NCI-H774 (cell line): ENCODE data around the gene MNAT1.
"Not testable (repeated sequence)": the region's sequence is repeated elsewhere in the genome, so short reads cannot be mapped to it uniquely, and the experiment has no call there.

Source experiments
- DNase-seq: peaks from one replicate; lab custom pipeline; 2025; lab: John Stamatoyannopoulos, UW

MNAT1 gene

DNA sequence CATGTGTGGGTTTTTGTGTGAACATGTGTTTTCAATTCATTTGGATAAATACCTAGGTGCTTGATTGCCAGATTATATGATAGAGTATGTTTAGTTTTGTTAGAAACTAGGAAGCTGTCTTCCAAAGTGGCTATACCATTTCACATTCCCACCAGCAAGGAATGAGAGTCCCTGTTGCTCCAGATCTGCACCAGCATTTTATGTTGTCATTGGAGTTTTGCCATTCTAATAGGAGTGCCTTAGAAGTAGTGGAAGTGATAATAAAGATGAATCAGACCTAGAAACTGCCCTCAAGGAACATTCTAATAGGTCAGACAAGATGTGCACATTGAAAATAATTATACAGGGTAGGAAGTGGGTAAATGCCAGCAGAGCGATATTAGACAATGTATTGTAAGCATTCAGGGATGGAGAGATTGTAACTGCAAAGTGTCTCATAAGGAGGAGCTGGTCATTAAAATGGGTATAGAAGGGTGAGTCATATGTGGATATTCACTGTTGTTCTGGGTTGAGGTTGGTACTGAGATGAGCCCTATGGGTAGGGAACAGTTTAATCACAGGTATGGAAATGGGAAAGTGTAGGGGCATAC lies 71.4 kb downstream of the MNAT1 start:
- DNase-seq = no peak

DNA sequence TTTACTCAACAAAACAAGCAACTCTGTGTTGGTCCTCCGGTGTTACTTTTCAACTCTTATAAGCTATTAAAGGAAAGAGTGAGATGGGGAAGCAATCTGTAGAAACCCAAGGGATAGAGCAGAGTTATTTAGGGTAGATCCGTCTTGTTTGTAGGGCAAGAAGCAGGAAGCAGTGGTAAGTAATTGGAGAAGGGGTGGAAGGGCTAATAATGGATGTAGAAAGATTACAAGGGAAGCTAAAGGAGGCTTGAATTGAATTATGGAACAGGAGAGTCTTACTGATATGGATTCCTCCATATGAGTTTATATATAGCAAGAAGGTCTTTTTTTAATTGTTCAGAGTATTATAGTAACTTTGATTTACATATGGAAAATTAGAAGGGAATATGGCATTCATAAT lies 72.7 kb downstream of the MNAT1 start:
- DNase-seq = no peak

DNA sequence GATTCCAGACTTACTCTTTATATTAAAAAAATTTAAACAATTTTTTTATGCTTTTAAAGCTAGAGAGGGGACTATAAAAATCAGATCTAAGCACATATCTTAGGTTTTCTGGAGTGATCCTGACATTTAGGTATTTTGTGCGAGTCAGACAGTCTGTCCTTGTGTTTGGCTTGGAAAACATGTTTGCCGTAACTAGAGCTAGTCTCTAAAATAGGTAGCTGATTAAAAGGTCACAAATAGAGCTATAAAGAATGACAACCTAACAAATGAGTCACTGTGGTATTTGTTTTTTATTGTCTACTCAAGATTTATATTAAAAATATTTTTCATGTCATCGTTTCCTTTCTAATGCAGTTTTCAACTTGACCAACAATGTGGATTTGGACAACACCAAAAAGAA lies 73.4 kb downstream of the MNAT1 start:
- DNase-seq = no peak

DNA sequence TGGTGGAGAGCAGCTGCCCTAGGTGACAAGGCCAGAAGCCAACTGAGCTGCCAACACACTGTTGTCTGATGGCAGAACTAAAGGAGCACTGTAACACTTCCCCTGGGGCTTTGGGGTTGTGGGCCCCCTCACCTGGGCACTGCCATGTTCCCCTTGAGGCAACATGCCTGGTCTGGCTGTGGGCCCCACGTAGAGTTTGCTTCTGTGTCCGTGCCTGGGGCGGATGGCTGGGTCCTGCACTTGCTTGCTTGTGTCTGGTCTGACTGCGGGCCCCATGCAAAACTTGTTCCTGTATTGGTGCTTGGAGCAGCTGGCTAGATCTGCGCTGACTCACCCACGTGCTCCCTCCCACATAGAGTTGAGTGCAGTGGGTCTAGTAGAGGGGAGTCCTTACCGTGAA lies 78.4 kb downstream of the MNAT1 start:
- no peak for DNase-seq

DNA sequence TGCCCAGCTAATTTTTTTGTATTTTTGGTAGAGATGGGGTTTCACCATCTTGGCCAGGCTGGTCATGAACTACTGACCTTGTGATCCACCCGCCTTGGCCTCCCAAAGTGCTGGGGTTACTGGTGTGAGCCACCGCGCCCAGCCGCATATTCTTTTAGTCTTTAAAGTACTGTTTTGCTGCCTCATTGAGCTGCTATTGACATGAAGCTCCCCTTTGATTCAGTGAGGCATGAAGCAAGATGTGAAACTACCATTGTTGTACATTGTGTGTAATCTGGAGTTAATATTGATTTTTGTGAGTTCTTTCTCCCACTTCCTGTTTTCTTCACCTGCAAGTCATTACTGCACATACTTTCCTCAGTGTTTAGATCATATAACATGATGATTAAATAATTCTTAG lies 80.8 kb downstream of the MNAT1 start:
- DNase-seq = no peak

DNA sequence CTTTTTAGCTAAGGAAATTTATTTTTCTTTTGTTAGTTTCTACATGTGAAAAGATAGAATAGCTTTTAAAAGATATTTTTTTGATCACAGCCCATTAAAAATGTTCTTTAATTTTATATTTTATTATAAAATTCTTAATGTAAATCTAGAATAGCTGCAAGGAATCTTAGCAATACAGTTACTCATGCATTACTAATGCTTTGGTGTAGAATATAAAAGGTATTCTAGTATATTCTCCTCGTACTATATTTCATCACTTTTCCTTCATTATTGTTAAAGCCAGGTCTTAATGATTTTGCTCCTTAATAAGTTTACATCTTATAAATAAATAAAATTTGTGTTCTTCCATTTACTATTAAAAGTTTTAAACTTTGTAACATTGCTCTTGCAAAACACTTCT lies 82.6 kb downstream of the MNAT1 start:
- DNase-seq = no peak

DNA sequence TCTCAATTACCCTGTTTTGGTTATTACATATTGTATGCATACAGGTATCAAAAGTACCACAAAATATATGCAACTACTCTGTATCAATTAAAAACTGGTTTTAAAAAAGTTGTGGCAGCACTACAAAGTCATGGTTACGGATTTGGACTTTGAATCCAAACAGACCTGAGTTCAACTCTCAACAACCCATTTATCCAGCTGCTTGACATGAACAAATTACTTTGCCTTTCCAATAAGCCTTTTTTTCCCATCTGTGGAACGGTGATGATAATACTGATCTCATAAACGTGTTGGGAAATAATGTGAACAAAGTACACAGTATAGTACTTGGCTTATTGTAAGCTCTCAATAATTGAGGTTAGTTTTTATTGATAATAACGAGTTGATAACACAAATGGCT lies 85.0 kb downstream of the MNAT1 start:
- DNase-seq = no peak

DNA sequence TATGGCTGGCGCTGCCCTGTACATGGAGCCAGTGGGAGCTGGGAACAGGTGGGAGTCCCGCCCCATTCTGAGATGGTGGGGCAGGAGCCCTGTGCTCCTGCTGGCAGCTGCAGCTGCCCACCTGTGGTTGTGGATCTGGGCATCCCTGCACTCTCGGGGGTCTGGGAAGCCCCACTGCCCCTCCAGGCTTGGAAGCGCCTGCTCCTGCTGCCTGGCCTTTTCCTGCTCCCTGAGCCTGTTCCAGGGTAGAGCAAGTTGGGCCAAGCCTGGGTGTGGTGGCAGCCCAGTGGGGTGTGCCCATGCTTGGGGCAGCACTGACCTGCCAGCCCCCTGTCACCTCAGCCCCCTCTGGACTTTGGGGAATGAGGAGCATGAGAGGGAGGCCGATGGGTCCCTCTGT lies 104.0 kb downstream of the MNAT1 start:
- no peak for DNase-seq

DNA sequence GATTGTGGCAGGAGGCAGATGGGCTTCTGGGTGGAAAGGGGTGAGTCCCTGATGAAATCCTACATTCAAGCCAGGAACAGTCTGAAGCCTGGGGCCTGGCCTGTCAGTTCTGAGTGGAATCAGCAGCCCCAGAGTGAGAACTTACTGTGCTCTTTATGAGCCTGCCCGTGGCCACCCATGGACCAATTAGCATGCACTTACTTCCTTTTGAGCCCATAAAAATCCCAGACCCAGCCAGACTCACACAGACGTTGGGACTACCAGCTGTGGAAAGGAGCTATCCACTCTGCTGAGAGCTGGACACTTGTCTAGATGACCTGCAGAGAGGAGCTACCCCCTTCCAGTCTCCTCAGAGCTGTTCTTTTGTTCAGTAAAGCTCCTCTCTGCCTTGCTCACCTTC lies 104.5 kb downstream of the MNAT1 start:
- no peak for DNase-seq

DNA sequence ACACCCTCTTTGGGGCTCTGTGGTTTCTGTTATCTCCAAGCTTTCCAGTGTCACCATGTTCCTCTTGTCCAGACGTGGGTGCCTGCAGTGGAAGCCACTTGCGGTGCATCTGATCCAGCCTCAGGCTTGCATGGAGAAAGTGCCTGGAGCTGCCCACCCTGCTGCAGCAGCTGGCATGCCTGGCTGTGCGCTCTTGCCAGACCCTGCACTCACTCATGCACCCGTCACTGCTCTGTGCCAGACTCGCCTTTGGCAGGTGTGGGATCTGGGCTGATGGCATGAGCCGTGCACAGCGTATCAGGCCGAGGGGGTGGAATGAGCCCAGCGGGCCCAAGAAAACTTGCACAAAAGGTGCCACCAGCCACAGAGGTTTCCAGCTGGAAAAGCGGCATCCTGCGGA lies 105.1 kb downstream of the MNAT1 start:
- DNase-seq = no peak

DNA sequence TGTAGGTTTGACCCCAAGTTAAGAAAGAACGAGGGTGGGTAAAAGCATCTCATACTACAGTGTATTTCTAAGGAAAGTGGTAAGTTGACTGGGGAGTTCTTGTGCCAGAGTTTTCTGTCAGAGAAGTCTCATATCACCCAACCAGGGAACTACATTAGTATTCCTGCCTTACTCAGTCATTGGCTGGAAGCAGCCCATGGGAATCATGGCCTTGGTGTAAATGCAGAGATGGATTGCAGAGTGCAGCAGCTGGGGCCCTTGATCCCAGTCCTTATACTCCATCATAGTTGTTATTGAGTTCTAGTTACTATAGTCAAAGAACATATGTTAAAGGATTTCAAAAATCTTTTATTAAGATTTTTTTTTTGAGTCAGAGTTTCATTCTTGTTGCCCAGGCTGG lies 105.8 kb downstream of the MNAT1 start:
- no peak for DNase-seq

DNA sequence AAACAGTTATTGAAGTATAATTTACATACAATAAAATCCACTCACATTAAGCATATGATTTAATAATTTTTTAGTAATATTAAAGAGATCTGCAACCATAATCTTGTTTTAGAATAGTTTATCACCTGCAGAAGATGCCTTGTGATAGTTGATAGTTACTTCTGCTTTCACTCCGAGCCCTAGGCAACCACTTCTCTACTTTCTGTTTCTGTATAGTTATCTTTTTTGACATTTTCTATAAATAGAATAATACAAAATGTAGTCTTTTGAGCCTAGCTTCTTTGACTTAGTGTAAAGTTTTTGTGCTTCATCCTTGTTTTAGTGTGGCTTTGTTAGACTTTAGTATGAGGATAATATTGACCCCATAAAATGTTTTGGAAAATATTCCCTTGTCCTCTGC lies 111.0 kb downstream of the MNAT1 start:
- DNase-seq = no peak

DNA sequence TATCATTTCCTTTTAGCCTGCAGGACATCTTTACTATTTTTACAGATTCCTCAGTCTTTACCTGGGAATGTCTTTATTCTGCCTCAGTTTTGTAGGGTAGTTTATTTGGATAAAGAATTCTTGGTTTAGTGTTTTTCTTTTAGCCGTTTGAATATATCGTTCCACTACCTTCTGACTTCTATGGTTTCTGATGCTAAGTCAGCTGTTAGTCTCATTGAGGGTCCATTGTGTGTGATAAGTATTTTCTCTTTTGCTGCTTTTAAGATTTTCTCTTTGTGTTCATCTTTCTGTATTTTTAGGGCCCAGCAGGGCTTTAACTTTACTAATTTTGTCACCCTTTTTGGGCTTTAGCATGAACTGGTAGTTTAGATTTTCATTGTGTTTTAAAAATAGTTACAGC lies 113.5 kb downstream of the MNAT1 start:
- no peak for DNase-seq

DNA sequence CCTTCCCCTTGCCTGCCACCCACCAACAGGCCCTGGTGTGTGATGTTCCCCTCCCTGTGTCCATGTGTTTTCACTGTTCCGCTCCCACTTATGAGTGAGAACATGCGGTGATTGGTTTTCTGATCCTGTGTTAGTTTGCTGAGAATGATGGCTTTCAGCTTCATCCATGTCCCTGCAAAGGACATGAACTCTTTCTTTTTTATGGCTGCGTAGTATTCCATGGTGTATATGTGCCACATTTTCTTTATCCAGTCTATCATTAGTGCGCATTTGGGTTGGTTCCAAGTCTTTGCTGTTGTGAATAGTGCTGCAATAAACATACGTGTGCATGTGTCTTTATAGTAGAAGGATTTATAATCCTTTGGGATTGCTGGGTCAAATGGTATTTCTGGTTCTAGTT lies 117.1 kb downstream of the MNAT1 start:
- not testable (repeated sequence) for DNase-seq

DNA sequence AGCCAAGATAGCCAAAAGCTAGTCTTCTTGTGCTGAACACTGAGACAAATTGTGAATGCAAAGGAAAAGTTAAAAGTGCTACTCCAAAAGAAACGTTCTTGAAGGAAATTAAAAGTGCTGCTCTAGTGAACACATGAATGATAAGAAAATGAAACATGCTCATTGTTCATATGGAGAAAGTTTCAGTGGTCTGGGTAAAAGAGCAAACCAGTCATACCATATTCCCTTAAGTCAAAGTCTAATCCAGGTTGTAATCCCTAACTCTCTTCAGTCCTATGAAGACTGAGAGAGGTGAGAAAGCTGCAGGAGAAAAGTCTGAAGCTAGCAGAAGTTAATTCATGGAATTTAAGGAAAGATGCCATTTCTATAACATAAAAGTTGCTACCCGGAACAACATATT lies 121.5 kb downstream of the MNAT1 start:
- no peak for DNase-seq

DNA sequence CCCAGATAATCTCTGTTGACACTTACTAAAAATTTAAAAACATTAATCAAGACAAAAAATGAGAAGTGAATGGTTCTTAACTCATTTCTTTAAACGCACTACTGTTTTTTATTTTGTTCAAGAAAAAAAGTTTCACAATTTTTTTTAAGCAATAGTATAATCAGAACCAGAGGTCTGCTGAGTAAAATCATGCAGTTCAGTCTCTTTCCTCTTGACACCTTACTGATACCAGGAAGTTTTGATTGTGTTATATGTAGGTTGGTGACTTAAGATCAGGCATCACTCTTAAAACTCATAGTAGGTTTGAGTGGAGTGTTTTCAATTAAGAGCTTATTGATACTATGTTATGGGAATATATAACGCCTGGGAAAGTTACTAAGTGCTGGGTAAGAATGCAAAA lies 125.0 kb downstream of the MNAT1 start:
- no peak for DNase-seq

DNA sequence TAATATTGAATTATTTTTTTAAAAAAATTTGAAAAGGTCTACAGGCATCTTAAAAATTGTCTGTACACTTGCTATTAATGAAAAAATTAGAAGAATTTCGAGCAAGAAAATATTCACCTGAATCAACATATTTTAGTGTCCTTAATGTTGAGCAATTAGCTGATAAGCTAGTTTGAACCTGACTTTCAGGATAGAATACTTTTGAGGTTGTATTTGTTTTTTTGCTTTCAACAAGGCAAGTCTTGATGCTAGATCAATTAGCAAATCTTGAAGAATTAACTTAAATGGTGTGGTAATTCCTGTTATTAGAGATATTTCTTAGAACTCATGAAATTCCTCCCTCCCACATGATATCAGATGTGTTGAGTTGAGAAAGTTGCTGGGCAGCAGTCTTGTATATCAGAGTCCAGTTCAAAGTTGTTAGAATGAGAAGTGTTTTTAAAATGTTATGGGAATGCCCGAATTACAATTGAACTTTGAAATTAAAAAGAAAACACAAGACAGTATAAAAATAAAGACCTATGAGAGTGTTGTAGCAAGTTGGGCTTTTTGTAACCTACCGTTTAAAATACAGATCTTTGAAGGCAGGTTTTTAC lies 127.1 kb downstream of the MNAT1 start:
- DNase-seq = no peak

DNA sequence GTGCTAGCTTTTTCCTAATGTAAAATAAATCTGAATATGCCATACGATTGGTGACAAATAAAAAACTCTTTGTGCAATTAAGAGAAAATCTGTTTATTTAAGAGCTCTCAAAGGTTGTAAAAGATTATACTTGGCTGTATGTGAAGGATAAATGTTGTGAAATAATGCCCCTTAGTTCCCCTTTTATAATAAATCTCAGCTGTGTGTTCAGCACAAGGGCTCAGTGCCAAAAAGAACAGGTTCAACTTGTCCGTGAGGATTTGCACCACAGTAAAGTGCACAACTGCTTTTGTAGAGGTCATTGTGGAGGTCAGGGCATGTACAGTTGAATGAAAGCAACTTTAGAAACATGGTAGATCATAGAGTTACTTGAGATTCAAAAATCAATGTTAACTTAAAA lies 127.7 kb downstream of the MNAT1 start:
- peak; percentile 46 for DNase-seq

DNA sequence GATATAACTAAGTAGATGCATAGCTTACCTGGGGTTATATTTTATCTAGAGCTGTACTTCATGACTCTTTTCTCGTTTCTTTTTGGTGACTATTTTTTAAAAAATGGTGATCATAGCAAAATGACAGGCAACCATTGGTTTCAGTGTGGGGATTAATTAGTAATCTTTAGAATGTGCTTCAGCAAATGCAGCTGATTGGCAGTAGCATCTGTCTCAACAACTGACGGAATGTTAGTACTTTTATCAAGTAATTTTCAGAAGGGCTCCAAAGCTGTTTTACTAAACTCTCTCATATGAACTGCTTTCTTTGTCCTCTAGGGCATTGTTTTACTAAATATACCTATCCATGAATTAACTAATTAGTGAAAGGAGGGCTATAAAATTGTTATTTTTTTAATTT lies 128.7 kb downstream of the MNAT1 start:
- no peak for DNase-seq

DNA sequence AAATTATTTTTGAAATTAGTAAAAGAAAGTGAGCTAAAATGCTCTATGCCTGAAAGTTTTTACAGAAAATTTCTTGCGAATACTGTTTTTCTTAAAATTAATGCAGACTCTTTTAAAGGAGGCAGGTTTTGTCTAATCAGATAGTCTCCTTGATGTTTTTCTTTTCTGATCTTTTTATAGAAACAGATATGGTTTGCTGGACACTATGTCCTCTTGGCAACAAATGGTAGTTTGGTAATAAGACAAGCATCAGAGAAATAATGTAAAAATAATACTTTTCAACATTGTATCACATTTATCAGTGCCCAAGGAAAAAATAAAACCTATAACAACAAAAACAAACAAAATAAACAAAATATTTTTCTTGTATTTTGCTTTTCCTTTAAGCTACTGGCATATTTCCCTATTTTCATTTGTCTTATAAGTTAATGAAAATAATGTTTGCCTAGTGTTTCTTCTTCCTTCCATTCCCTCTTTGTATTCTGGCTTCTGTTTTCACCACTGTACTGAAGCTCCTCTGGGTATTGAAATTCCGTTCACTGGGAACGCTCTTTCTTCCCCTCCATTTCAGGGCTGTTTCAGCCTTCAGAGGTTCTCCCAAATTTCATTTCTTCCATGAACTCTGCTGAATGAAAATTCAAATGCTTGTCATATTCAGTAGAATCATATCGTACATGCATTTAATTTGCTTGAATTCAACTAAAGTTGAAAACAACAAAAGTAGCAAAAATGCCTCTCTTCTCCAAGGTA lies 131.0 kb downstream of the MNAT1 start:
- no peak for DNase-seq

DNA sequence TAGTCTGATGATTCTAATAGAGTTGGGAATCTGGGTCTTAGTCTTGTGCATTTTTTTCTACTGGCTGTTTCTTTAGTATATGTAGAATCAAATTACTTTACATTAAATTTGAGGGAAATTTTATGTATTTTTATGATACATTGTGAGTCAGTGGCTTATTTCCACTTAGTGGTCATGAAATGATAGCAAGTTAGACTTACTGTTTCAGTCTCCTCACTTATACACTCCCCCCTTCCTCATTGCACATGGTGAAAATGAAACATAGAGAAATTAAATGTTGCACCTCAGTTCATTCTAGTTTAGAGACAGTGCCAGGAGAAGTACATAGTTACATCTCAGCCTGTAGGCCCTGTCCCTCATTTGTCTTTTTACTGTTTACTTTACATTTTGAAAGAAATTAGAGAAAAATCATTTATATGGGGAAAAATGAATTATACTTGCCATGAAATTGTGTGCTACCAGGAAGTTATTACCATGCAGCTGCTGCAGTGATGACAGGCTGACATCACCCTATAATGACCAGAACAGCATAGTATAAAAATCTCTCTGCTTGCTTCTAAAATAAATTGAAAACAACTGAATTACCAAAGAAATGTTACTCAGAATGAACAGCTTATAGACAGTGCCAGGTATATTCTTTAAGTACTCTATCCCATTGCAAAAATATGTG lies 133.1 kb downstream of the MNAT1 start:
- DNase-seq = no peak

DNA sequence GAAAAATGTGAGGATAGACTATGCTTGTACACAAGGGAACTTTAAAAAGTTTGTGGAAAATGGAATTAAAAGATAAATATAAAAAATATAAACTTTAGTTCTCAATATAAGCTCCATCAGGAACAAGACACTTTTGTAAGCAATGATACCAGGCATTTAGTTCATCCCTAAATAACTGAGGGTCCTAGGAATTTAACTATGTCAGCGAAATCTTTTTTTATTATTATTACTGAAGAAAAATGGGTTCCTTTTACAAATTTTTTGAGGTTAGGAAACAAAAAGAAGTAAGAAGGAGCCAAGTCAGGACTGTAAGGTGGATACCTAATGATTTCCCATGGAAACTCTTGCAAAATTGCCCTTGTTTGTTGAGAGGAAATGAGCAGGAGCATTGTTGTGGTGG lies 143.6 kb downstream of the MNAT1 start:
- DNase-seq = no peak

DNA sequence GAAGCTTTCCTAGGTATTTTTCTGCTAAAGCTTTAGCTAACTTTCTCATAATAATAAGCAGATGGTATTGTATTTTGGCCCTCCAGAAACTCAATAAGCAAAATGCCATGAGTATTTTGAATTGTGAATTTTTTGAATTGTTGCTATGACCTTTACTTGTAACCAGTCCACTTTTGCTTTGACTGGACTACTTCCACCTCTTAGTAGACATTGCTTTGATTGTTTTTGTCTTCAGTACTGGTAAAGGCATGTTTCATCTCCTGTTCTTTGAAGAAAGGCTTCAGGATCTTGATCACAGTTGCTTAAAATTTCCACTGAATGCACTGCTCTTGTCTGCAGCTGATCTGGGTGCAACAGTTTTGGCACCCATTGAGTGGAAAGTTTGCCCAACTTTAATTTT lies 144.0 kb downstream of the MNAT1 start:
- no peak for DNase-seq
